Ishikawa (cell line): ENCODE measurements around the gene GPX3.

Experiments used
- CEBPB ChIP-seq: IDR thresholded peaks from 2 replicates; pipeline ENCODE4 v1.6.1; 2012
- CREB1 ChIP-seq: IDR thresholded peaks from 2 replicates; pipeline ENCODE4 v1.6.1; 2012; ENCODE audit warnings: low read depth
- EGR1 ChIP-seq: IDR thresholded peaks from 2 replicates; pipeline ENCODE4 v1.6.1; 2012
- EP300 ChIP-seq: IDR thresholded peaks from 2 replicates; pipeline ENCODE4 v1.6.1; 2012; ENCODE audit warnings: borderline replicate concordance
- FOXM1 ChIP-seq: IDR thresholded peaks from 2 replicates; pipeline ENCODE4 v1.6.1; 2012; ENCODE audit warnings: low read depth, borderline replicate concordance
- NFIC ChIP-seq: IDR thresholded peaks from 2 replicates; pipeline ENCODE4 v1.6.1; 2012
- RAD21 ChIP-seq: IDR thresholded peaks from 2 replicates; pipeline ENCODE4 v1.6.1; 2012; ENCODE audit warnings: low read depth
- REST ChIP-seq: IDR thresholded peaks from 2 replicates; pipeline ENCODE4 v1.6.1; 2012; ENCODE audit warnings: low read depth, mild to moderate bottlenecking
- TAF1 ChIP-seq: IDR thresholded peaks from 2 replicates; pipeline ENCODE4 v1.6.1; 2012; ENCODE audit warnings: low read depth, mild to moderate bottlenecking
- TCF12 ChIP-seq: IDR thresholded peaks from 2 replicates; pipeline ENCODE4 v1.6.1; 2012; ENCODE audit warnings: low read depth
- TEAD4 ChIP-seq: IDR thresholded peaks from 2 replicates; pipeline ENCODE4 v1.6.1; 2012
- YY1 ChIP-seq: IDR thresholded peaks from 2 replicates; pipeline ENCODE4 v1.6.1; 2012; ENCODE audit warnings: low read depth
- ZBTB7A ChIP-seq: IDR thresholded peaks from 2 replicates; pipeline ENCODE4 v1.6.1; 2012; ENCODE audit warnings: low read depth
- TF ChIP-seq, protein P1 (sequence below): IDR thresholded peaks from 2 replicates; pipeline ENCODE4 v1.6.1; 2012
- TF ChIP-seq, protein P2 (sequence below): IDR thresholded peaks from 2 replicates; pipeline ENCODE4 v1.6.1; 2012

GPX3 gene

GRCh38 chr5:151026679-151027078, 6.3 kb downstream of the GPX3 start:
- no peak for TF ChIP-seq EP300
- no peak for TF ChIP-seq ZBTB7A
- no peak for TF ChIP-seq EGR1
- TF ChIP-seq, protein P1, sequence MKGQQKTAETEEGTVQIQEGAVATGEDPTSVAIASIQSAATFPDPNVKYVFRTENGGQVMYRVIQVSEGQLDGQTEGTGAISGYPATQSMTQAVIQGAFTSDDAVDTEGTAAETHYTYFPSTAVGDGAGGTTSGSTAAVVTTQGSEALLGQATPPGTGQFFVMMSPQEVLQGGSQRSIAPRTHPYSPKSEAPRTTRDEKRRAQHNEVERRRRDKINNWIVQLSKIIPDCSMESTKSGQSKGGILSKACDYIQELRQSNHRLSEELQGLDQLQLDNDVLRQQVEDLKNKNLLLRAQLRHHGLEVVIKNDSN, result no peak
- TF ChIP-seq REST, result no peak
- TF ChIP-seq NFIC, result no peak
- no peak for TF ChIP-seq YY1
- TF ChIP-seq FOXM1, result no peak

- TF ChIP-seq EGR1 (no peak), TCF12 (no peak), FOXM1 (no peak), TAF1 (no peak)
- TF ChIP-seq, protein P2, sequence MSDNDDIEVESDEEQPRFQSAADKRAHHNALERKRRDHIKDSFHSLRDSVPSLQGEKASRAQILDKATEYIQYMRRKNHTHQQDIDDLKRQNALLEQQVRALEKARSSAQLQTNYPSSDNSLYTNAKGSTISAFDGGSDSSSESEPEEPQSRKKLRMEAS, result no peak
These were observed 7.6 kb downstream of the GPX3 start for GRCh38 chr5:151027961-151028479.

DNA sequence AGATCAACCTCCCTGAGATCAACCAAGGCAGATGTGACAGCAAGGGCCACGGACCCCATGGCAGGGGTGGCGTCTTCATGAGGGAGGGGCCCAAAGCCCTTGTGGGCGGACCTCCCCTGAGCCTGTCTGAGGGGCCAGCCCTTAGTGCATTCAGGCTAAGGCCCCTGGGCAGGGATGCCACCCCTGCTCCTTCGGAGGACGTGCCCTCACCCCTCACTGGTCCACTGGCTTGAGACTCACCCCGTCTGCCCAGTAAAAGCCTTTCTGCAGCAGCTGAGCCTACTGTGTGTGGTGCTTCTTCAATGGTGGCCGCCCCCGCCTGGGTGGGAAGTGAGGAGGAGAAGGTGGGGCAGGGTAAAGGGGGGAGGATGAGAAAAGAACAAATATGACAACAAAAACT, 8.3 kb downstream of the GPX3 start:
- TF ChIP-seq TAF1, result no peak
- no peak for TF ChIP-seq TEAD4
- TF ChIP-seq, protein P1, result no peak
- no peak for TF ChIP-seq TCF12
- no peak for TF ChIP-seq CREB1
- TF ChIP-seq, protein P2, result no peak
- TF ChIP-seq NFIC, result no peak
- no peak for TF ChIP-seq EP300
- TF ChIP-seq YY1, result no peak
- TF ChIP-seq ZBTB7A, result no peak

DNA sequence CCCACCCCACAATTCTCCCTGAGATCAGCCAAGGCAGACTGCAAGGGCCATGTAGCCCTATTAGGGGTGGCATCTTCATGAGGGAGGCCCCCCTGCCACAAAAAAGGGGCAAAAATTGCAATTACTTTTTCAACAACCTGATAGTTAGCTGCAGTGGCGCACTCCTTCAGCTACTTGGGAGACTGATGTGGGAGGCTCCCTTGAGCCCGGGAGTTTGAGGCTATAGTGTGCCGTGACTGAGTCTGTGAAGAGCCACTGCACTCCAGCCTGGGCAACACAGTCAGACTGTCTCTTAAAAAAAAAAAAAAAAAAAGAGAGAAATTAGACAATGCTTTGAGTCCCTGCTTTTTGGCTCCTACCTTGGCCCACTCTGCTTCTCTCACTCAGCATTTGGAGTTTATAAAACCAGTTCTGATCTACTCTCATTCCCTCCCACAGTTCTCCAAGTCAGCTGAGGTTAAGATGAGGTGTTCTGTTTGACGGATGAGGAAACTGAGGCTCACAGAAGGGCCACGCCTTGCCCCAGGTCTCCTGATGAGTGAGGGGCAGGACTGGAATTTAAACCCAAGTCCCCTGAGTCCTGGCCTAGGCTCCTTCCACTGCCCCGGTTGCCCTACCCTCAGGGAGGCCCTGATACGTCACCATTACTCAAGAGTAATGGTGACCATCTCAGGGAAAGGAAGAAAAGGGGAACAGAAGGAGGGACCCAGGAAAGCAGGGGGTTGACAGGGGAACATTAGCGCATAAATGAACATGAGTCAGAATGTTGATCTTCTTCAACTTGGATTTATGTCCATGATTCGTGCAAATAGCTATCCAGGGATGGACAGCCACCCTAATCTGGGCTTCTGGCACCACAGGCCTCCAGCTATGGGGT, 9.0 kb downstream of the GPX3 start:
- TF ChIP-seq ZBTB7A (no peak), YY1 (no peak), TCF12 (no peak), CREB1 (no peak), TEAD4 (no peak), REST (no peak), RAD21 (no peak), EGR1 (no peak), NFIC (no peak), EP300 (no peak), CEBPB (no peak), TAF1 (no peak), FOXM1 (no peak)
- TF ChIP-seq, protein P1, result no peak
- TF ChIP-seq, protein P2, result no peak

GRCh38 chr5:151030056-151030336, 9.6 kb downstream of the GPX3 start:
- TF ChIP-seq REST (no peak), TEAD4 (no peak), ZBTB7A (no peak), RAD21 (no peak), FOXM1 (no peak), TAF1 (no peak), NFIC (no peak), YY1 (no peak), EGR1 (no peak), EP300 (no peak), TCF12 (no peak), CEBPB (no peak)
- TF ChIP-seq, protein P2, result no peak
- TF ChIP-seq, protein P1, result no peak
